GM23338 (cell line): ENCODE measurements around the gene KIAA1549. TPM values are rescaled to one million over a fixed set of nuclear protein-coding genes. Genes with fewer than 3 reads are reported as not detected.
"Not testable (repeated sequence)": the region's sequence is repeated elsewhere in the genome, so short reads cannot be mapped to it uniquely, and the experiment has no call there.

ENCODE experiments used
- ATAC-seq: fragments of 200-7000 bp; cut with Tn5 transposase; 3 replicates; pipeline ENCODE4 v1.9.1; 2020
- DNase-seq: peaks from one replicate; pipeline ENCODE4 v3.0.0-alpha.2; 2015; ENCODE audit warnings: low spot score
- H2AFZ ChIP-seq: fragments of 200-600 bp; sonication (generic); 2 replicates; pipeline ENCODE4 v1.8.0; 2016; ENCODE audit warnings: antibody characterized with exemption, mild to moderate bottlenecking, moderate library complexity
- H3F3A ChIP-seq: fragments of 200-600 bp; sonication (generic); replicated peaks from 2 replicates; pipeline ENCODE4 v1.8.0; 2017; ENCODE audit warnings: antibody characterized with exemption, mixed run types, low read depth
- H3K27ac ChIP-seq: fragments of 200-600 bp; sonication (generic); 2 replicates; pipeline ENCODE4 v1.6.1; 2016; ENCODE audit warnings: low read depth
- H3K27me3 ChIP-seq: fragments of 200-600 bp; sonication (generic); 2 replicates; pipeline ENCODE4 v1.8.0; 2016; ENCODE audit warnings: mild to moderate bottlenecking, mixed run types, moderate library complexity; ENCODE audit not compliant: insufficient read depth
- H3K36me3 ChIP-seq: fragments of 200-600 bp; sonication (generic); 2 replicates; pipeline ENCODE4 v1.8.0; 2016; ENCODE audit warnings: mild to moderate bottlenecking; ENCODE audit not compliant: insufficient read depth
- H3K4me1 ChIP-seq: fragments of 200-600 bp; sonication (generic); 2 replicates; pipeline ENCODE4 v1.8.0; 2016; ENCODE audit warnings: mild to moderate bottlenecking, moderate library complexity; ENCODE audit not compliant: insufficient read depth
- H3K4me2 ChIP-seq: fragments of 200-600 bp; sonication (generic); 2 replicates; pipeline ENCODE4 v1.7.1; 2017; ENCODE audit warnings: mixed run types
- H3K4me3 ChIP-seq: fragments of 200-600 bp; sonication (generic); 2 replicates; pipeline ENCODE4 v1.6.1; 2016; ENCODE audit warnings: mixed run types
- H3K79me2 ChIP-seq: fragments of 200-600 bp; sonication (generic); replicated peaks from 2 replicates; pipeline ENCODE4 v1.8.0; 2017; ENCODE audit warnings: mild to moderate bottlenecking; ENCODE audit not compliant: insufficient read depth
- H3K9me2 ChIP-seq: fragments of 200-600 bp; sonication (generic); 2 replicates; pipeline ENCODE4 v1.8.0; 2017; ENCODE audit not compliant: insufficient read depth
- H4K20me1 ChIP-seq: fragments of 200-600 bp; sonication (generic); replicated peaks from 2 replicates; pipeline ENCODE4 v1.8.0; 2017; ENCODE audit warnings: mild to moderate bottlenecking; ENCODE audit not compliant: insufficient read depth
- H3K27ac Mint-ChIP-seq: 2 replicates; pipeline ENCODE4 v1.8.0; 2020; ENCODE audit warnings: inconsistent platforms, mild to moderate bottlenecking, moderate library complexity, mixed read lengths
- H3K27me3 Mint-ChIP-seq: 3 replicates; pipeline ENCODE4 v1.8.0; 2022; ENCODE audit warnings: low read depth, mild to moderate bottlenecking, moderate library complexity, mixed read lengths, inconsistent platforms; ENCODE audit not compliant: insufficient read depth, poor library complexity
- H3K36me3 Mint-ChIP-seq: 3 replicates; pipeline ENCODE4 v1.8.0; 2021; ENCODE audit warnings: low read depth, mild to moderate bottlenecking, inconsistent platforms, moderate library complexity, mixed read lengths
- H3K4me1 Mint-ChIP-seq: 3 replicates; pipeline ENCODE4 v1.8.0; 2020; ENCODE audit warnings: mild to moderate bottlenecking, inconsistent platforms, mixed read lengths
- H3K4me3 Mint-ChIP-seq: 3 replicates; pipeline ENCODE4 v1.8.0; 2021; ENCODE audit warnings: moderate library complexity, mild to moderate bottlenecking, inconsistent platforms, mixed read lengths
- H3K9me3 Mint-ChIP-seq: 3 replicates; pipeline ENCODE4 v1.8.0; 2020; ENCODE audit warnings: moderate library complexity, mild to moderate bottlenecking, inconsistent platforms, mixed read lengths
- CREB1 ChIP-seq: fragments of 250-450 bp; sonication (Bioruptor Pico); IDR thresholded peaks from 2 replicates; pipeline ENCODE4 v1.5.0; 2020; ENCODE audit warnings: low read depth, mild to moderate bottlenecking, moderate library complexity
- CTCF ChIP-seq, 2 experiments: fragments of 200-600 bp in 1 of 2; sonication (generic) in 1 of 2; conservative IDR thresholded peaks; 2 replicates each; pipeline versions ENCODE4 v1.5.1 to v1.6.1; 2016 to 2017; ENCODE audit warnings: antibody characterized with exemption in 2 of 2, low read depth in 2 of 2, mild to moderate bottlenecking in 2 of 2, moderate library complexity in 1 of 2
- EZH2phosphoT487 ChIP-seq: fragments of 200-600 bp; sonication (generic); IDR thresholded peaks from one replicate; pipeline ENCODE4 v1.8.1; 2018; ENCODE audit warnings: antibody characterized with exemption; ENCODE audit not compliant: unreplicated experiment
- POLR2AphosphoS5 ChIP-seq: IDR thresholded peaks from 2 replicates; pipeline ENCODE4 v1.6.1; 2016; ENCODE audit warnings: antibody characterized with exemption, low read depth
- ZNF114 ChIP-seq: fragments of 250-450 bp; sonication (Bioruptor Pico); IDR thresholded peaks from 2 replicates; pipeline ENCODE4 v1.5.0; 2020; ENCODE audit warnings: mild to moderate bottlenecking, moderate library complexity
- ZNF331 ChIP-seq: fragments of 250-450 bp; sonication (Bioruptor Pico); IDR thresholded peaks from 2 replicates; pipeline ENCODE4 v1.5.0; 2020; ENCODE audit warnings: low read depth, mild to moderate bottlenecking, moderate library complexity
- ZNF462 ChIP-seq: fragments of 250-450 bp; sonication (Bioruptor Pico); IDR thresholded peaks from 2 replicates; pipeline ENCODE4 v1.5.0; 2020; ENCODE audit warnings: mild to moderate bottlenecking, moderate library complexity
- polyA plus RNA-seq: library from polyadenylated mRNA; unstranded; fragments of >200 nt; fragmentation: Nextera tagmentation; extraction: Ambion mirVana; gene quantifications from 2 replicates; pipeline ENCODE4 v1.2.1, GENCODE V29; 2016
- total RNA-seq: library from RNA; depleted of rRNA; stranded (reverse); fragments of >200 nt; shearing (Covaris generic); gene quantifications from 2 replicates; pipeline ENCODE4 v1.2.3, GENCODE V29; 2014

KIAA1549 gene
- total and polyA plus RNA-seq, 2 experiments from 2014 or later, result 3.6 to 13.5 TPM

- TF ChIP-seq ZNF462 (CRISPR knock-in tag) (no peak), ZNF114 (CRISPR knock-in tag) (no peak), EZH2phosphoT487 (no peak), CREB1 (CRISPR knock-in tag) (no peak), CTCF (conservative IDR thresholded peaks at IDR 0.05; ENCODE audit: low read depth in 2 of 2) (no peak), POLR2AphosphoS5 (no peak), ZNF331 (CRISPR knock-in tag) (no peak)
Measured at GRCh38 chr7:139026551-139026950, 45.4 kb upstream of the KIAA1549 start (continued).

- not testable (repeated sequence) for H4K20me1 ChIP-seq, H3K4me3 ChIP-seq, H3K9me2 ChIP-seq, H3K4me2 ChIP-seq, ATAC-seq, H3K27me3 Mint-ChIP-seq, H3K4me1 Mint-ChIP-seq, H3K4me3 Mint-ChIP-seq, H3K79me2 ChIP-seq, H3K27ac ChIP-seq, H3K4me1 ChIP-seq, H2AFZ ChIP-seq, H3K9me3 Mint-ChIP-seq, H3K27me3 ChIP-seq, H3F3A ChIP-seq, H3K27ac Mint-ChIP-seq, DNase-seq
- H3K36me3 Mint-ChIP-seq, result peaks cover 32% of the 10 kb centered on the region
- peaks cover 18% of the 10 kb centered on the region for H3K36me3 ChIP-seq
Measured at GRCh38 chr7:139025861-139026260, 44.7 kb upstream of the KIAA1549 start.
